Measurements from ENCODE around the gene CACNA2D1.

The CACNA2D1 gene

GRCh38 chr7:81973117-81973516 lies 470.5 kb downstream of the CACNA2D1 start:
- DNase-seq (ENCODE audit: low read depth in 2 of 2) = no peak

GRCh38 chr7:81960026-81960425 lies 483.6 kb downstream of the CACNA2D1 start:
- no peak for DNase-seq (ENCODE audit: low read depth in 2 of 2)

DNA sequence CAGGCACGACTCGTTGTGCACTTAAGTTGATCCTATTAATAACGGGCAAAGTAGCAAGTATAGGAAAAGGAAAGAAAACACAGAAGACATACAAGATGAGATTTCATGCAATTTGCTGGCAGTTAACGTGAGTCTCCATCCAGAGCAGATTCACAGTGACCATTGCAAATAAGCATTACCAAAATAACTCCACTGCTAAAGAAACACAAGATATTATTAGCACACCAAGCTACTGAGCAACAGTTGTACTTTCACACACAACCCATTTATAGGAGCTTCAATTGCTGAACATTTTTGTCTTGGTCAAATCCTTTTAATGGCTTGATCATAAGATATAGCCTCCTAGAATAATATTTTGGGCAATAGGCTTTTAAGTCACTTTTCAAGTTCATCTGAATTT lies 486.1 kb downstream of the CACNA2D1 start:
- DNase-seq (ENCODE audit: low read depth in 2 of 2) = no peak

DNA sequence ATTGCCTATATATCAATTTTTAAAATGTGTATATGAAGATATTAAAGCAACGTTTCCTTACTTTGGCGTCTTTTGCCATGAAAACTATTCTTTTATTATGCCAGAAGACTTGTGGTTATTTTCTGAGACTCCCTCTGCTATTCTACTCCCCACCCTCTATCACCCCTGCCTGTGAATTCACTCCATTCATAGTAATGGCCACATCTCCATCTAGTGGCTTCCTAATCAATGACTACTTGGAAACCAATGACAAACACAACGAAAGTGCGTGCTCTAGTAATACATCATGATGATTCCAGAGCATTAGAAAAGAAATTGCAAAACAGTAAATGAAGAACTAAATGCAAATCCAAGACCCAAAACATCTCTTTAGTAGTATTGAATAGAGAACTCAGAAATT lies 487.1 kb downstream of the CACNA2D1 start:
- DNase-seq (ENCODE audit: low read depth in 2 of 2) = no peak

DNA sequence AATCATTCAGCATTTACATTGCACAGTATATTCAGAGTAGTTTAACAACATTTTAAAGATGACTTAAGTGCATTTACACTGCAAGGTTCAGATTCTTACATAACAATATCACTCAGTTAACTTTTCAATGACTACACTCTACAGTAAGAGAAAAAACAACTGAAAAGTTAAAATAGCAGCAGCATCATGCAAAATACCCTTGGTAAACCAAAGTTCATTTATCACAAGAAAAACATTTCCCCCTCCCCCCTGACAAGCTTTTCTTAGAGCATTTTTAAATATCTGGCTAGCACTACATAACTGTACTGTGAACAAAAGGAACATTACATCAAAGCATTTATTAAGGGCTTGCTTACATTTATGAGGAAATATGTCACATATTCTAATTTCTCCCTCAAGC lies 494.3 kb downstream of the CACNA2D1 start:
- no peak for DNase-seq (ENCODE audit: low read depth in 2 of 2)

DNA sequence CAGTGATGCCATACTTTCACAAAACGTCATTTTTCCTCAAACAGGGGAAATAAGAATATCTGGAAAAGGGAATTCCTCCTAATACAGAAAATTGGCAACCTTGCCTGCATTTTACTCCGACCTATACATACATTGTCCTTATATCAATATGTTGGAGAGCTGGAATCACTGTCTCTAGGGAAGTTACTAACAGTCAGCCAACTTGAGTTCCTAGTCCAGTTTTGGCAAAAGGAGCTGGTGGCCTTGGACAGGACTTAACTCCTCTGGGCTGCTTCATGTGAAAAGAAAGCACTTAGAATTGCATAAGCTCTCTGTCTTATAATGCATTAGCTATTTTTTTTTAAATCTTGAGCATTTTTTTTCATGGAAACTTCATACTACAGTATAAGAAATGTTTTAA lies 499.5 kb downstream of the CACNA2D1 start:
- DNase-seq (ENCODE audit: low read depth in 2 of 2) = no peak

GRCh38 chr7:81937091-81937490 lies 506.5 kb downstream of the CACNA2D1 start:
- no peak for DNase-seq (ENCODE audit: low read depth in 2 of 2)

- DNase-seq (ENCODE audit: low read depth in 2 of 2) = no peak
Observed at GRCh38 chr7:81934596-81935301, 508.8 kb downstream of the CACNA2D1 start.

DNA sequence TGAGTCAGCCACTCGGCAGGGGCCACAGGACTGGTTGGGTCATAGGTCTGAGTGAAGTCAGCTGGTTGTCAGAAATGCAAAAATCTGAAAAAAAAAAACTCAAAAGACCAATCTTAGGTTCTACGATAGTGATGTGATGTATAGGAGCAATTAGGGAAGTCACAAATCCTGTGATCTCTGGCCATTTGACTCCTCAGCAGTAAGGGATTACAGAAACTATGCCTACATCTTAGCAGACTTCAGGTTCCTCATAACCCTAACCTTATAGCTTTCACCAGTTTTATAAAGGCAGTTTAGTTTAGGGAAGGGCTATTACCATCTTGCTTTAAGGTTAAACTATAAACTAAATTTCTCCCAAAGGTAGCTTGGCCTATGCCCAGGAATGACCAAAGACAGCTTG lies 510.6 kb downstream of the CACNA2D1 start:
- no peak for DNase-seq (ENCODE audit: low read depth in 2 of 2)

GRCh38 chr7:81929386-81929785 lies 514.2 kb downstream of the CACNA2D1 start:
- DNase-seq (ENCODE audit: low read depth in 2 of 2) = no peak

DNA sequence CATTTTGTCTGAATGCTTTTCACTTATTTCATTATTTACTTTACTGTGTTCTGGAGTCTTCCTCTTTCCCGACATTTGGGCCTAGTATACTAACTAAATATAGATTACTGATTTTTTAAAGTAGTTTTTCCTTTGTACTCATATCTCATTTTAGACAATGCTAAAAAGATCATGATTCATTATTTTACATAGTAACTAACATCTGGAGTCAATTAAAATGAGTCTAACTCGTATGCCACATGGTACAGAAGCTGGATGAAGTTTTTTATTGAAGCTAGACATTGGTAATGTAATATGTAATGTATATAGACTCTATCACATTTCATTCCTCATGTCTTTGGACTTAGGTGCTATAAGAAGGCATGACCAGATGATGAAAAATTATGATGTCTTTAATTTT lies 517.4 kb downstream of the CACNA2D1 start:
- no peak for DNase-seq (ENCODE audit: low read depth in 2 of 2)

- DNase-seq (ENCODE audit: low read depth in 2 of 2) = no peak
Observed at GRCh38 chr7:81925530-81925929, 518.0 kb downstream of the CACNA2D1 start.

- no peak for DNase-seq (ENCODE audit: low read depth in 2 of 2)
Observed at GRCh38 chr7:81924494-81924893, 519.1 kb downstream of the CACNA2D1 start.

GRCh38 chr7:81919494-81919893 lies 524.1 kb downstream of the CACNA2D1 start:
- DNase-seq (ENCODE audit: low read depth in 2 of 2) = no peak

GRCh38 chr7:81908220-81908619 lies 535.4 kb downstream of the CACNA2D1 start:
- no peak for DNase-seq (ENCODE audit: low read depth in 2 of 2)

- DNase-seq (ENCODE audit: low read depth in 2 of 2) = no peak
Observed at GRCh38 chr7:81903115-81903514, 540.5 kb downstream of the CACNA2D1 start.

GRCh38 chr7:81902536-81902935 lies 541.0 kb downstream of the CACNA2D1 start:
- no peak for DNase-seq (ENCODE audit: low read depth in 2 of 2)

All from stimulated activated CD4-positive, alpha-beta T cell treated with anti-CD3 and anti-CD28 coated beads, Interleukin-15, amount 100 ng/mL, for 48 hours (primary cell).